Ectodermal cell (in vitro differentiated cells): Measurements from ENCODE around the gene SNAI3.
"Not testable (repeated sequence)": the region's sequence is repeated elsewhere in the genome, so short reads cannot be mapped to it uniquely, and the experiment has no call there.

Experiments
- H3K27ac ChIP-seq: 2 replicates; pipeline ENCODE4 v1.7.0; 2013; ENCODE audit warnings: mild to moderate bottlenecking, low read depth, low read length; ENCODE audit not compliant: insufficient read depth, poor library complexity, severe bottlenecking
- H3K27me3 ChIP-seq: 2 replicates; pipeline ENCODE4 v1.7.0; 2013; ENCODE audit warnings: mild to moderate bottlenecking, low read length; ENCODE audit not compliant: insufficient read depth, control insufficient read depth, poor library complexity, severe bottlenecking
- H3K36me3 ChIP-seq: one replicate; pipeline ENCODE4 v1.7.0; 2013; ENCODE audit warnings: low read length; ENCODE audit not compliant: control insufficient read depth, insufficient read depth
- H3K4me1 ChIP-seq: one replicate; pipeline ENCODE4 v1.7.0; 2013; ENCODE audit warnings: low read length; ENCODE audit not compliant: control insufficient read depth, insufficient read depth
- H3K4me3 ChIP-seq: 2 replicates; pipeline ENCODE4 v1.7.0; 2013; ENCODE audit warnings: low read depth, low read length, control low read depth; ENCODE audit not compliant: insufficient read depth
- H3K9me3 ChIP-seq: 2 replicates; pipeline ENCODE4 v1.7.0; 2013; ENCODE audit warnings: mild to moderate bottlenecking, low read length, moderate library complexity; ENCODE audit not compliant: control insufficient read depth
- WGBS, 2 experiments: methylation state at CpG; one replicate each; pipeline ENCODE4 v1.1.7; 2013; ENCODE audit warnings: missing lambda C conversion rate in 2 of 2; 5-methylcytosine and 5-hydroxymethylcytosine counted together

SNAI3 gene

DNA sequence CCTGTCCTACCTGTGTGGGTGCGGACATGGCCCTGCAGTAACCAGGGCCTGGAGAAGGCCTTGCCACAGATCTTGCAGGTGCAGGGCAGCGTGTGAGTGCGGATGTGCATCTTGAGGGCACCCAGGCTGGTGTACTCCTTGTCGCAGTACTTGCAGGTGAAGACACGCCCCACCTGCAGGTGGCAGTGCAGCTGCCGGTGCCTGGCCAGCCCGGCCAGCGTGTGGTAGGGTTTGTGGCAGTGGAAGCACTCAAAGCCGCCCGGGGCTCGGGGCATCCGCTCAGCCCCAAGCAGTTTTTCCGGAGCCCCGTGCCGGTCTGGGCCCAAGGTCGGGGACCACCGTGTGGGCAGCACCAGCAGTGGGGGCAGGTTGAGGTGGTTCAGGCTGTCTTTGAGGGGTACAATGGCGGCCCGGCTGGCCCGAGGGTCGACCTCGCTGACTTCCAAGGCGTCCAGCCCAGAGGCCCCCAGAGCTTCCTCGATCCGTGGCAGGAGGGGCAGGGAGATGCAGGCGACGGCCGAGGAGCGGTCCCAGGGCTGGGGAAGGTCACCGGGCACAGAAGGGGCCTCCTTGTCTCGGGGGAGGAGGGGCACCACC, 5.1 kb downstream of the SNAI3 start:
- Histone ChIP-seq H3K36me3 (no peaks in the 10 kb centered on the region), H3K4me3 (no peak overlapping the region), H3K9me3 (no peaks in the 10 kb centered on the region), H3K4me1 (no peaks in the 10 kb centered on the region), H3K27ac (no peak overlapping the region), H3K27me3 (peaks cover 28% of the 10 kb centered on the region)
- 83% methylated on average over 31 of the region's 31 CpGs for WGBS, 2 experiments

DNA sequence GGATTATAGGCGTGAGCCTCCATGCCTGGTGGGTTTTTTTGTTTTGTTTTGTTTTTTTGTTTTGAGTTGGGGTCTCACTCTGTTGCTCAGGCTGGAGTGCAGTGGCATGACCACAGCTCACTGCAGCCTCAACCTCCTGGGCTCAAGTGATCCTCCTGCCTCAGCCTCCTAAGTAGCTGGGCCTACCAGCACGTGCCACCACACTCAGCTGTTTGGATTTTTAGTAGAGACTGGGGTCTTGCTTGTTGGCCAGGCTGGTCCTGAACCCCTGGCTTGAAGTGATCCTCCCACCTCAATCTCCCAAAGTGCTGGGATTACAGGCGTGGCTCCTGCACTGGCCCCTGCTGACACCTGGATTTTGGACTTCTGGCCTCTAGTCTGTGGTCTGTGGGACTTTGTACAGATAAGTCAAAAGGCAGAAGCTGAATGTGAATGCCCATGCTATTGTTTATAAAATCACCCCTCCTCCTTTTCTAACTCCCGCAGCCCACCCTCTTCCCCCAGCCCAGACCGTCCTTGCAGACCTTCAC, 5.7 kb downstream of the SNAI3 start:
- Histone ChIP-seq H3K4me3 (no peak overlapping the region), H3K27me3 (peaks cover 22% of the 10 kb centered on the region), H3K4me1 (no peaks in the 10 kb centered on the region), H3K9me3 (no peaks in the 10 kb centered on the region), H3K27ac (no peak overlapping the region), H3K36me3 (no peaks in the 10 kb centered on the region)
- 91 to 93% methylated on average over 5 of the region's 5 CpGs for WGBS, 2 experiments

DNA sequence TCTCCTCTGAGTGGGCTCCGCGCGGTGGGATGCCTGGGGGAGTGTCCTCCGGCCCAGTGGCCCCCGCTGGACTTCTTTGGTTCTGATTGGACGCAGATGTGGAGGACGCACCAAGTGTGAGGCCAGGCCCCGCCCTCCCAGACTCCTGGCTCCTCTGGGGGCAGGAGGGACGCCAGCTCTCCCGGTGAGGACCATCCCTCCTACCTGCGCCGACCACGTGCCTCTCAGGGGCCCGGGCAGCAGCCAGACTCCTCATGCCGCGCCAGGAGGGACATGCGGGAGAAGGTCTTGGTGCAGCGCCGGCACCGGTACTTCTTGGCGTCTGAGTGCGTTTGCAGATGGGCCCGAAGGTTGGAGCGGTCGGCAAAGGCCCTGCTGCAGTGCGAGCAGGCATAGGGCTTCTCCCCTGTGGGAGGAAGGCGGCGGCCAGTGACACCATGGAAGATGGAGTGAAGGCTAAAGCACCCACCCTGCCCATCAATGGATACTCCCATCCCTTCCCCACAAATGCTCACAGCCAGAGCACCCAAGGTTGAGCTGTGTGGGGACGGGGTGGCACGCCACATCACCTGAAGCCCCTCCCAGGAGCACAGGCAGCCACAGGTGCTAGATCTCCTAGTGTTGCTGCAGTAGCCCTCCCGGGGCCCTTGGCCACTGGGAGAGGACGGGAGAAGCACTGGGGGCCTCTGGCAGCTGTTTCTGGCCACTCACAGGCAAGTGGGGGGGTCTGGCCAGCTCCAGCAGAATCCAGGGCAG, 7.9 kb downstream of the SNAI3 start:
- Histone ChIP-seq H3K4me3 (no peak overlapping the region), H3K4me1 (no peaks in the 10 kb centered on the region), H3K36me3 (no peaks in the 10 kb centered on the region), H3K27ac (no peak overlapping the region), H3K27me3 (no peaks in the 10 kb centered on the region), H3K9me3 (no peaks in the 10 kb centered on the region)
- 82% methylated on average over 32 of the region's 32 CpGs for WGBS, 2 experiments

DNA sequence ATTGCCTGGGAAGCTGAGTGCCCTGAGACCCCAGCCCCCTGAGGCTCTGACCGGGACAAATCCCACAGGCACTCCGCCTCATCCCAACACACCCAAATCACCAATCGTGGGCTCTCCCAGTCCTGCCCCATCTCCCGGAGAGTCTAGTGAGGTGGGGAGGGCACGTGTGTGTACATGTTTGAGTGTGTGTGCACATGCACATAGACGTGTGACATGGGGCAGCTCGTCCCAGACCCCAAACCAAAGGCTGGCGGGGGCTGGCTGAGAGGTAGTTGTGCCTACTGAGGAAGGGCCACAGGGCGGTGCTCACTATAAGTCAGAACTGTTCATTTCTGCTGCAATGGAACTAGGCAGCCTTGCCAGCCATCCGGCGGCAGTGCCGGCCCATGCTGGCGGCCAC, 8.6 kb downstream of the SNAI3 start:
- 85 to 88% methylated on average over 12 to 13 of the region's 13 CpGs for WGBS, 2 experiments
- H3K9me3 ChIP-seq: no peaks in the 10 kb centered on the region
- no peak overlapping the region for H3K27ac ChIP-seq
- peaks cover under 1% of the 10 kb centered on the region for H3K4me1 ChIP-seq
- H3K4me3 ChIP-seq: no peak overlapping the region
- H3K36me3 ChIP-seq: no peaks in the 10 kb centered on the region
- no peaks in the 10 kb centered on the region for H3K27me3 ChIP-seq

DNA sequence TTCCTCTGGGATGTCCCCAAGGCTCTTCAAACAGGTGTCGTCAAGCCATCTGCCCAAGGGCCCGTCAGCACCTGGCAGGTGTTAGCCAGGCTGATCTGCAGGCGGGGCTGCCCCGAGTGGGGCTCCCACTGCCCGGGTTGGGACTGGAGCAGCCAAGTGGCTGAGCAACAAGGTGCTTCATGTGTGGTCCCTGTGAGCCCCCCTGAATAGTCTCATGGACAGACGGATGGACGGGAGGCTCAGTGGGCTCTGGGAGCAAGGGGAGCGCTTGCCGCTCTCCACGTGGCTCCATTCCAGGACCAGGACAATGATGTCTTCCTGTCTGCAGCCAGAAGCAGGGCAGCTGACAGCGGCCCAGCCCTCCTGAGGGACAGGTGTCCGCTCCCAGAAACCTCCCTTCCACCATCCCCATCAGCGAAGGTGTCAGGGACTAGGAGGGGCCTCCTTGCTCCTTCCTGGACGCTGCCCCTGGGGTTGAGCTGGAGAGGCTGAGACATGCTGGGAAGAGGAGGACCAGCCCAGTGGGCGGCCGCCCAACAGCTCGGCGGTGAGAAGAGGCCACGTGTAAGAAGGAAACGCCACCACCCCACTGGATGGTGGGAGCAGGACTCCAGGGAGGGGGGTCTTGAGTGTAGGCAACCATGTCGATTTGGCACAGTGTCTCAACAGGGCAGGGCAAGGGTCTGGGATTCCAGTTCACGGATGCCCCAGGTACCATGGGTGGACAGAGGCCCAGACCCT, 9.6 kb downstream of the SNAI3 start:
- H3K9me3 ChIP-seq: no peaks in the 10 kb centered on the region
- no peaks in the 10 kb centered on the region for H3K27me3 ChIP-seq
- H3K36me3 ChIP-seq: no peaks in the 10 kb centered on the region
- H3K27ac ChIP-seq: no peak overlapping the region
- 91 to 96% methylated on average over 22 of the region's 22 CpGs for WGBS, 2 experiments
- H3K4me3 ChIP-seq: no peak overlapping the region
- peaks cover 5% of the 10 kb centered on the region for H3K4me1 ChIP-seq

DNA sequence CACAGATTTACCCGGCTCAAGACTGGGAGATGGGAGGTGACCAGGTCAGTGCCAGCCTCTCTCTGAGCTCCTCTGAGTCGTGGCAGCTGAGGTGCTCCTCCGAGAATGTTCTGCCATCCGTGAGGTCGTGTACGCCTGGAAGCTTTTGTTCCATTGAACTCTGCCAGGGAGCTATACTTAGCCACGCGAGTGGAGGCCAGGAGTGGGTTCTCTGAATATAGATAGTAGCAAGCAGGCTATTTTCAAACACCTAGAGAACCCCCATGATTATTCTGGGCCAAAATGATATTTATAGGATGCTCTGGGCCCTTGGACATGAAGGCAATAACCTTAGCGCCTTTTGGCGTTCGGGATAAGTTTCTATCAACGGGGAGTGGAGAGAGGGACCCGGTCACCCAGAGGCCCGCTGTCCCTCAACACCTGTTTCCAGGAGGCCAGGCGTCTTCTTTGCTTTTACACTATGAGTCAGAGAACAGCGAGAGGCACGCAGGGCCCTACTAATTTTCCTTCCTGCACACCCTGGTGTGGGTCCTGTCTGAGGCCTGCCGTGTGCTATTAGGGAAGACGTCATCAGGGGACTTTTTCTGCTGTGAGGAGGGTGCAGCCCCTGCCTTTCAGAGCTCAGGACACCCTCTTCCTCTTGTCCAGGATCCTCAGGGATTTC, 12.5 kb downstream of the SNAI3 start:
- Histone ChIP-seq H3K4me3 (no peak overlapping the region), H3K27ac (no peak overlapping the region), H3K4me1 (peaks cover 5% of the 10 kb centered on the region), H3K36me3 (no peaks in the 10 kb centered on the region), H3K9me3 (no peaks in the 10 kb centered on the region), H3K27me3 (no peaks in the 10 kb centered on the region)
- WGBS, 2 experiments: 92 to 96% methylated on average over 19 of the region's 19 CpGs

DNA sequence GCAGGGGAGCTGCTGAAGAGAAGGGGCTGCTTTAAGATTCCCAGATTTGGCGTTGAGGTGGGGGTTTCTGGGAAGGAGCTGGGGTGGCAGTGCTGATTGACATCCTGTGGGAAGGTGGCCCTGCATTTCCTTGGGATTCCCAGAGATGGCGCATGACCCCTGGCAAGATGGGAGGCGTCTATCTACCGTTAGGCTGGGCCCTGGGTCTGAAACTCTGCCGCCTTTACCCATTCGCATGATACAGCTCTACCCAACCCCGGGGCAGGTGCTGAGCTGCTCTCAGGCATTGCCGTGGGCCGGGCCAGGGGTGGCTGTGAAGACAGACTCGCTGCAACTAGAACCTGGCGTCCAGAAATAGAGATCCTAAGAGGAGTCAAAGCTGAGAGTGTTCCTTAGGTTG, 13.5 kb downstream of the SNAI3 start:
- Histone ChIP-seq H3K9me3 (no peaks in the 10 kb centered on the region), H3K36me3 (no peaks in the 10 kb centered on the region), H3K4me1 (peaks cover 5% of the 10 kb centered on the region), H3K4me3 (no peak overlapping the region), H3K27me3 (no peaks in the 10 kb centered on the region), H3K27ac (no peak overlapping the region)
- WGBS, 2 experiments: 31 to 32% methylated on average over 11 of the region's 11 CpGs

DNA sequence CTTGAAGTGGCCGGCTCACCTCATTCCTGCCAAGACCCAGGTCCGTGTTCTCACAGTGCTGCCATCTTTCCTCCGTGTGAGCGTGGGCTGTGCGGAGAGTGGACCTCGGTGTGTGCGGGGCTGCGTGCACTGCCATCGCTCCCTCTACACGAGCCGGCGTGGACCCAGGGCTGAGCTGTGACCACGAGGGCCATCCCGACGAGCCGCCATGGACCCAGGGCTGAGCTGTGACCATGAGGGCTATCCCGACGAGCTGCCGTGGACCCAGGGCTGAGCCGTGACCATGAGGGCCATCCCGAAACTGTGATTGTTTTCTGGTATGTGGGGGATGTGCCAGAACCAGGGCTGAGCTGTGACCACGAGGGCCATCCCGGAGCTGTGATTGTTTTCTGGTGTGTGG, 14.5 kb downstream of the SNAI3 start:
- Histone ChIP-seq H3K27me3 (no peaks in the 10 kb centered on the region), H3K27ac (no peak overlapping the region), H3K4me1 (peaks cover 5% of the 10 kb centered on the region), H3K9me3 (no peaks in the 10 kb centered on the region), H3K36me3 (no peaks in the 10 kb centered on the region), H3K4me3 (no peak overlapping the region)
- WGBS, 2 experiments: 95 to 96% methylated on average over 23 of the region's 23 CpGs

DNA sequence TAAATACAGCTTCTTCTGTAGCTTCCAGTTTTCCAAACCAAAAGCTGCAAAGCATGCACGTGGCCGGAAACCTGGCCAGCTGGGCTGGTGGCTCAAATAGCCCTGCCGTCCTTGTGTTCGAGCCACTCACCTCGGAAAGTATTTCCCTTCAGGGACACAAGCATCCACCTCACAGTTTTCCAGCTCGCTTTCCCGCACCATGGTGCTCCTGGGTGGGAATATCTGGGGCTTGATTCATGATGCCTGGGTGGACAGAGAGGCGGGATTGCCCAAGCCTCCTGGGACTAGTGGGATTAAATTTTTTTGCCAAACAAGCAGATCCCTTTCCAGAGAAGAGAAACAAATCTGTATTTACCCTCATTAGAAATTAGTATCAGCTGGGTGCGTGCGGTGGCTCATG, 16.3 kb downstream of the SNAI3 start:
- H3K4me3 ChIP-seq: no peak overlapping the region
- H3K36me3 ChIP-seq: no peaks in the 10 kb centered on the region
- H3K4me1 ChIP-seq: peaks cover 5% of the 10 kb centered on the region
- no peak overlapping the region for H3K27ac ChIP-seq
- no peaks in the 10 kb centered on the region for H3K27me3 ChIP-seq
- no peaks in the 10 kb centered on the region for H3K9me3 ChIP-seq
- 93 to 94% methylated on average over 10 of the region's 10 CpGs for WGBS, 2 experiments

DNA sequence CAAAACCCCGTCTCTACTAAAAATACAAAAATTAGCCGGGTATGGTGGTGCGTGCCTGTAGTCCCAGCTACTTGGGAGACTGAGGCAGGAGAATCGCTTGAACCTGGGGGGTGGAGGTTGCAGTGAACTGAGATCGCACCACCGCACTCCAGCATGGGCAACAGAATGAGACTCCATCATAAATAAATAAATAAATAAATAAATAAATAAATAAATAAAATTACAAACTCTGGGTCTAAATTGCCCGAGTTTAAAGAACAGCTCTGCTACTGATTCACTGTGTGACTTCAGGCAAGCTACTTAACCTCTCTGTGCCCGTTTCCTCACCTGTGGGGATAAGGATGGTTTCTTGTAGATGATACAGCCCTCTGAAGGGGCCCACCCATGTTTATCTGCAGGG, 16.8 kb downstream of the SNAI3 start:
- WGBS, 2 experiments: 78 to 94% methylated on average over 6 to 7 of the region's 8 CpGs
- not testable (repeated sequence) for H3K4me1 ChIP-seq, H3K36me3 ChIP-seq, H3K9me3 ChIP-seq, H3K4me3 ChIP-seq, H3K27me3 ChIP-seq, H3K27ac ChIP-seq
